K562 (cell line): ENCODE data around the gene PTGIS. TPM values are rescaled to one million over a fixed set of nuclear protein-coding genes. Genes with fewer than 3 reads are reported as not detected.

ENCODE experiments used
- ATF3 ChIP-seq, 2 experiments: fragments of 450-650 bp in 1 of 2; sonication (generic) in 1 of 2; formaldehyde crosslinking in 1 of 2; IDR thresholded peaks in 1 of 2; conservative IDR thresholded peaks in 1 of 2; 2 replicates each; pipeline versions ENCODE4 v1.6.1 to v1.8.1; 2016 to 2023; ENCODE audit warnings: mild to moderate bottlenecking in 2 of 2, moderate library complexity in 2 of 2, inconsistent platforms in 1 of 2, missing genetic modification reagents in 1 of 2
- CBFA2T2 ChIP-seq: fragments of 450-650 bp; conservative IDR thresholded peaks from 2 replicates; pipeline ENCODE4 v1.6.1; 2017; ENCODE audit warnings: mild to moderate bottlenecking
- HNRNPL ChIP-seq: fragments of 200-400 bp; formaldehyde crosslinking; IDR thresholded peaks from 2 replicates; pipeline ENCODE4 v1.6.1; 2017; ENCODE audit warnings: low read depth, mild to moderate bottlenecking, low read length
- MCM2 ChIP-seq: fragments of 450-650 bp; IDR thresholded peaks from 2 replicates; pipeline ENCODE4 v1.6.1; 2017; ENCODE audit warnings: low read depth, mild to moderate bottlenecking
- NR2C2 ChIP-seq, 2 experiments: fragments of 200-800 bp in 1 of 2; sonication (Bioruptor generic) in 1 of 2; sonication (generic) in 1 of 2; formaldehyde crosslinking in 1 of 2; IDR thresholded peaks; 2 replicates each; pipeline versions ENCODE4 v1.6.1 to v1.8.0; 2016 to 2022; ENCODE audit warnings: mild to moderate bottlenecking in 1 of 2, missing compliant biosample characterization in 1 of 2, missing genetic modification characterization in 1 of 2, missing genetic modification reagents in 1 of 2
- PBX2 ChIP-seq, 2 experiments: IDR thresholded peaks in 1 of 2; conservative IDR thresholded peaks in 1 of 2; 2 replicates each; pipeline ENCODE4 v1.6.1; 2016; ENCODE audit warnings: low read depth in 2 of 2, mild to moderate bottlenecking in 1 of 2, missing compliant biosample characterization in 1 of 2, missing genetic modification characterization in 1 of 2, moderate library complexity in 1 of 2
- SMC3 ChIP-seq: conservative IDR thresholded peaks from 2 replicates; pipeline ENCODE4 v1.6.1; 2011; ENCODE audit warnings: low read depth, low read length, improper control_type of control experiment; ENCODE audit not compliant: insufficient read depth
- ZNF76 ChIP-seq: fragments of 250-450 bp; sonication (Bioruptor Pico); IDR thresholded peaks from 2 replicates; pipeline ENCODE4 v1.4.0; 2020; ENCODE audit warnings: mild to moderate bottlenecking, moderate library complexity, borderline replicate concordance
- ZNF79 ChIP-seq: fragments of 250-450 bp; sonication (Bioruptor Pico); IDR thresholded peaks from 2 replicates; pipeline ENCODE4 v1.4.0; 2020; ENCODE audit warnings: low read depth, mild to moderate bottlenecking, moderate library complexity
- polyA plus RNA-seq, 8 experiments: library from polyadenylated mRNA; depleted of rRNA in 4 of 8; stranded (reverse) in 5 of 8; unstranded in 3 of 8; fragments of >200 nt; fragmentation: Nextera tagmentation in 2 of 8; fragmentation: Illumina TruSeq in 1 of 8; extraction: Ambion mirVana in 2 of 8; extraction: Trizol in 1 of 8; gene quantifications; 2 replicates each; pipeline versions ENCODE4 v1.2.1 to v1.2.3, GENCODE V29; 2011 to 2014; ENCODE audit warnings: inconsistent platforms in 1 of 8, missing spikeins in 1 of 8
- total RNA-seq, 7 experiments: library from RNA; depleted of rRNA in 6 of 7; stranded (reverse); fragments of >200 nt in 6 of 7; fragmentation: Illumina TruSeq in 2 of 7; extraction: Trizol in 2 of 7; gene quantifications; 2 replicates each; pipeline versions ENCODE4 v1.2.1 to v1.2.3, GENCODE V29; 2011 to 2021; ENCODE audit warnings: low replicate concordance in 1 of 7
- TF ChIP-seq, protein P1 (sequence below): sonication (generic); formaldehyde crosslinking; IDR thresholded peaks from 2 replicates; pipeline ENCODE4 v1.8.1; 2022; ENCODE audit warnings: missing genetic modification reagents
- TF ChIP-seq, protein P2 (sequence below), 2 experiments: fragments of 250-450 bp in 1 of 2; fragments of 450-650 bp in 1 of 2; sonication (Bioruptor Pico) in 1 of 2; IDR thresholded peaks; 2 replicates each; pipeline versions ENCODE4 v1.6.1 to v1.8.0; 2016 to 2021; ENCODE audit warnings: mild to moderate bottlenecking in 2 of 2, moderate library complexity in 2 of 2, missing compliant biosample characterization in 1 of 2, missing genetic modification characterization in 1 of 2
- TF ChIP-seq, protein P3 (sequence below): fragments of 150-350 bp; IDR thresholded peaks from 2 replicates; pipeline ENCODE4 v1.6.1; 2014; ENCODE audit warnings: low read depth, mild to moderate bottlenecking, low read length, borderline replicate concordance

Gene PTGIS
- total and polyA plus RNA-seq, 9 of the 15 experiments (the other 6 are each of a cell fraction or from before 2014, with no cell fraction given) = not detected

GRCh38 chr20:49511788-49512525 is 56.0 kb downstream of the PTGIS start (continued):
- TF ChIP-seq, protein P1, sequence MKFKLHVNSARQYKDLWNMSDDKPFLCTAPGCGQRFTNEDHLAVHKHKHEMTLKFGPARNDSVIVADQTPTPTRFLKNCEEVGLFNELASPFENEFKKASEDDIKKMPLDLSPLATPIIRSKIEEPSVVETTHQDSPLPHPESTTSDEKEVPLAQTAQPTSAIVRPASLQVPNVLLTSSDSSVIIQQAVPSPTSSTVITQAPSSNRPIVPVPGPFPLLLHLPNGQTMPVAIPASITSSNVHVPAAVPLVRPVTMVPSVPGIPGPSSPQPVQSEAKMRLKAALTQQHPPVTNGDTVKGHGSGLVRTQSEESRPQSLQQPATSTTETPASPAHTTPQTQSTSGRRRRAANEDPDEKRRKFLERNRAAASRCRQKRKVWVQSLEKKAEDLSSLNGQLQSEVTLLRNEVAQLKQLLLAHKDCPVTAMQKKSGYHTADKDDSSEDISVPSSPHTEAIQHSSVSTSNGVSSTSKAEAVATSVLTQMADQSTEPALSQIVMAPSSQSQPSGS (CRISPR knock-in tag) = no peak
- TF ChIP-seq PBX2 (CRISPR knock-in tag; IDR thresholded peaks at IDR 0.05; ENCODE audit: low read depth) (no peak), PBX2 (tag; conservative IDR thresholded peaks at IDR 0.05; ENCODE audit: low read depth) (no peak), CBFA2T2 (no peak), ZNF76 (CRISPR knock-in tag) (no peak), HNRNPL (no peak), ZNF79 (CRISPR knock-in tag) (no peak), NR2C2 (CRISPR knock-in tag; IDR thresholded peaks at IDR 0.05) (no peak), NR2C2 (tag; IDR thresholded peaks at IDR 0.05) (no peak), SMC3 (no peak), MCM2 (no peak), ATF3 (IDR thresholded peaks at IDR 0.05) (no peak), ATF3 (CRISPR knock-in tag; conservative IDR thresholded peaks at IDR 0.05) (no peak)
- TF ChIP-seq, protein P2, sequence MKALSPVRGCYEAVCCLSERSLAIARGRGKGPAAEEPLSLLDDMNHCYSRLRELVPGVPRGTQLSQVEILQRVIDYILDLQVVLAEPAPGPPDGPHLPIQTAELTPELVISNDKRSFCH (CRISPR knock-in tag; IDR thresholded peaks at IDR 0.05) = no peak
- TF ChIP-seq, protein P2 (tag; IDR thresholded peaks at IDR 0.05) = no peak
- TF ChIP-seq, protein P3, sequence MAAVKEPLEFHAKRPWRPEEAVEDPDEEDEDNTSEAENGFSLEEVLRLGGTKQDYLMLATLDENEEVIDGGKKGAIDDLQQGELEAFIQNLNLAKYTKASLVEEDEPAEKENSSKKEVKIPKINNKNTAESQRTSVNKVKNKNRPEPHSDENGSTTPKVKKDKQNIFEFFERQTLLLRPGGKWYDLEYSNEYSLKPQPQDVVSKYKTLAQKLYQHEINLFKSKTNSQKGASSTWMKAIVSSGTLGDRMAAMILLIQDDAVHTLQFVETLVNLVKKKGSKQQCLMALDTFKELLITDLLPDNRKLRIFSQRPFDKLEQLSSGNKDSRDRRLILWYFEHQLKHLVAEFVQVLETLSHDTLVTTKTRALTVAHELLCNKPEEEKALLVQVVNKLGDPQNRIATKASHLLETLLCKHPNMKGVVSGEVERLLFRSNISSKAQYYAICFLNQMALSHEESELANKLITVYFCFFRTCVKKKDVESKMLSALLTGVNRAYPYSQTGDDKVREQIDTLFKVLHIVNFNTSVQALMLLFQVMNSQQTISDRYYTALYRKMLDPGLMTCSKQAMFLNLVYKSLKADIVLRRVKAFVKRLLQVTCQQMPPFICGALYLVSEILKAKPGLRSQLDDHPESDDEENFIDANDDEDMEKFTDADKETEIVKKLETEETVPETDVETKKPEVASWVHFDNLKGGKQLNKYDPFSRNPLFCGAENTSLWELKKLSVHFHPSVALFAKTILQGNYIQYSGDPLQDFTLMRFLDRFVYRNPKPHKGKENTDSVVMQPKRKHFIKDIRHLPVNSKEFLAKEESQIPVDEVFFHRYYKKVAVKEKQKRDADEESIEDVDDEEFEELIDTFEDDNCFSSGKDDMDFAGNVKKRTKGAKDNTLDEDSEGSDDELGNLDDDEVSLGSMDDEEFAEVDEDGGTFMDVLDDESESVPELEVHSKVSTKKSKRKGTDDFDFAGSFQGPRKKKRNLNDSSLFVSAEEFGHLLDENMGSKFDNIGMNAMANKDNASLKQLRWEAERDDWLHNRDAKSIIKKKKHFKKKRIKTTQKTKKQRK = no peak
